ENCODE results near the gene TPRA1. TPM values are rescaled to one million over a fixed set of nuclear protein-coding genes. Genes with fewer than 3 reads are reported as not detected.

TPRA1 gene
- polyA plus RNA-seq, 1 experiment = 20.6 TPM

GRCh38 chr3:127565711-127566110 is 24.8 kb downstream of the TPRA1 start:
- no peak overlapping the region for H3K4me3 ChIP-seq (ENCODE audit: low read depth, low read length)
- no peak for DNase-seq (ENCODE audit: low read depth, low spot score)
- ChIA-PET CTCF (interaction anchor here (1.5 to 3.1 kb wide), 2 partner anchors 9 to 18 kb away, joined by 5 to 21 read pairs; no protein-coding TSS in a partner anchor), POLR2A (interaction anchor here (1.1 kb wide), 1 partner anchor 9 kb away, joined by 3 read pairs; no protein-coding TSS in a partner anchor)
- no peak for TF ChIP-seq CTCF (IDR thresholded peaks at IDR 0.05; ENCODE audit: low read depth, low read length)
- peaks cover 11% of the 10 kb centered on the region for H3K27me3 ChIP-seq (ENCODE audit: control insufficient read depth, insufficient read depth, low read length)
- H3K27ac ChIP-seq (ENCODE audit: low read depth, low read length) = no peak overlapping the region
- H3K9me3 ChIP-seq (ENCODE audit: control insufficient read depth, insufficient read depth, low read length) = no peaks in the 10 kb centered on the region; the same call in 1 of the 2 replicates

GRCh38 chr3:127560051-127560787 is 30.3 kb downstream of the TPRA1 start:
- CTCF ChIA-PET = interaction anchor here (1.4 kb wide), 1 partner anchor 15 kb away, joined by 4 read pairs; no protein-coding TSS in a partner anchor
- Histone ChIP-seq H3K27me3 (ENCODE audit: control insufficient read depth, insufficient read depth, low read length) (peaks cover 7% of the 10 kb centered on the region), H3K9me3 (ENCODE audit: control insufficient read depth, insufficient read depth, low read length) (no peaks in the 10 kb centered on the region), H3K27ac (ENCODE audit: low read depth, low read length) (no peak overlapping the region), H3K4me3 (ENCODE audit: low read depth, low read length) (no peak overlapping the region)
- TF ChIP-seq CTCF (IDR thresholded peaks at IDR 0.05; ENCODE audit: low read depth, low read length) = no peak
- DNase-seq (ENCODE audit: low read depth, low spot score) = no peak
- POLR2A ChIA-PET = no interaction called here

DNA sequence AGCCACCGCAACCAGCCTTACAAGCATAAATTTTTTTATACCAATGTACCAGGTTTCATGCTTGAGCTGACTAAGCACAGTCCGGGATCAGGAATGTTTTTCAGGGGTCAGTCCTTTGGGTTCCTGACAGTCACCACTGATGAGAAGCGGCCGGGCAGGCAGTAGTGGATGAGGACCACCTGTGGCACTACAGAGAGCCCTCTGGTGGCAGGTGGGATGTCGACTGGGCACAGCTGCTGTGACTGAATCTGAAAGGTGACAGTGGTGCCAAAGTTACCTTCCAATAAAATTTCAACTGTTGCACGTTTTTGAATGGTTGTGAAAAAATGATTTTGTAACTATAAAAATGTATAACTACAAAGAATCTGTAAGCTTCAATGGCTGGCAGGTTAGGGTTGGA is 34.0 kb downstream of the TPRA1 start:
- Histone ChIP-seq H3K4me3 (ENCODE audit: low read depth, low read length) (no peak overlapping the region), H3K9me3 (ENCODE audit: control insufficient read depth, insufficient read depth, low read length) (no peaks in the 10 kb centered on the region), H3K27me3 (ENCODE audit: control insufficient read depth, insufficient read depth, low read length) (peaks cover 17% of the 10 kb centered on the region), H3K27ac (ENCODE audit: low read depth, low read length) (no peak overlapping the region)
- ChIA-PET POLR2A (no interaction called here), CTCF (interaction anchor here (1.3 kb wide), 1 partner anchor 8 kb away, joined by 3 read pairs; no protein-coding TSS in a partner anchor)
- DNase-seq (ENCODE audit: low read depth, low spot score) = no peak
- no peak; the same call in 1 of the 2 replicates for TF ChIP-seq CTCF (IDR thresholded peaks at IDR 0.05; ENCODE audit: low read depth, low read length)

DNA sequence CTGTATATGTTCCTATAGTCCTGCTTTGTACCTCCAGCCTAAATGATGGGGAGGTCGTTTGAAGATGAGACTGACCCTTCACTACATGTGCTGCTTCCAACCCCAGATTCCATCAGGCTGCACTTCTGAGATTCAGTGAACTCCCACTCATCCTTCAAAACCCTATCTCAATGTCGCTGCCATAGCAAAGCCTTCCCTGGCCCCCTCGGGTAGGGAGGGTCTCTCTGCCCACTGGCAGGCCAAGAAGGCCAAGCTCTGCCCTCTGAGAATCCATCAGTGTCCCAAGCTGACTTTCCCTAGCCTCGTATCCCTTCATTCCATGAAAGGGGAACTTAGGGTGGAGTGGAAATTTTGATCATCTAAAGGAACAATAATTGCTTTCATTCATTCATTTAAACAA is 35.4 kb downstream of the TPRA1 start:
- no peak for TF ChIP-seq CTCF (IDR thresholded peaks at IDR 0.05; ENCODE audit: low read depth, low read length)
- H3K27me3 ChIP-seq (ENCODE audit: control insufficient read depth, insufficient read depth, low read length) = peaks cover 28% of the 10 kb centered on the region
- ChIA-PET CTCF (no interaction called here), POLR2A (no interaction called here)
- no peak overlapping the region for H3K27ac ChIP-seq (ENCODE audit: low read depth, low read length)
- DNase-seq (ENCODE audit: low read depth, low spot score) = no peak
- no peak overlapping the region for H3K4me3 ChIP-seq (ENCODE audit: low read depth, low read length)
- H3K9me3 ChIP-seq (ENCODE audit: control insufficient read depth, insufficient read depth, low read length) = no peaks in the 10 kb centered on the region

- H3K9me3 ChIP-seq (ENCODE audit: control insufficient read depth, insufficient read depth, low read length) = no peaks in the 10 kb centered on the region
- CTCF ChIA-PET = no interaction called here
- peaks cover 34% of the 10 kb centered on the region for H3K27me3 ChIP-seq (ENCODE audit: control insufficient read depth, insufficient read depth, low read length)
- TF ChIP-seq CTCF (IDR thresholded peaks at IDR 0.05; ENCODE audit: low read depth, low read length) = no peak
- H3K27ac ChIP-seq (ENCODE audit: low read depth, low read length) = no peak overlapping the region
- POLR2A ChIA-PET = no interaction called here
- H3K4me3 ChIP-seq (ENCODE audit: low read depth, low read length) = no peak overlapping the region
- DNase-seq (ENCODE audit: low read depth, low spot score) = no peak
These were observed 38.5 kb downstream of the TPRA1 start for GRCh38 chr3:127552038-127552437.
